GM18498 (cell line): Measurements from ENCODE around the gene B2M.

Source experiments
- ATAC-seq: cut with Tn5 transposase; IDR thresholded peaks from one replicate; pipeline ENCODE4 v1.9.1; 2021; ENCODE audit warnings: mild to moderate bottlenecking, moderate library complexity; ENCODE audit not compliant: unreplicated experiment

B2M gene

GRCh38 chr15:44765036-44765435 is 53.7 kb downstream of the B2M start:
- no peak for ATAC-seq
